GM18517 (cell line): ENCODE data around the gene TLL2.
A peak's percentile ranks its signal among the peaks of the same experiment; 100 is the strongest.

Experiments
- ATAC-seq: cut with Tn5 transposase; IDR thresholded peaks from one replicate; pipeline ENCODE4 v1.9.1; 2021; ENCODE audit warnings: mild to moderate bottlenecking, moderate library complexity; ENCODE audit not compliant: unreplicated experiment

The TLL2 gene

DNA sequence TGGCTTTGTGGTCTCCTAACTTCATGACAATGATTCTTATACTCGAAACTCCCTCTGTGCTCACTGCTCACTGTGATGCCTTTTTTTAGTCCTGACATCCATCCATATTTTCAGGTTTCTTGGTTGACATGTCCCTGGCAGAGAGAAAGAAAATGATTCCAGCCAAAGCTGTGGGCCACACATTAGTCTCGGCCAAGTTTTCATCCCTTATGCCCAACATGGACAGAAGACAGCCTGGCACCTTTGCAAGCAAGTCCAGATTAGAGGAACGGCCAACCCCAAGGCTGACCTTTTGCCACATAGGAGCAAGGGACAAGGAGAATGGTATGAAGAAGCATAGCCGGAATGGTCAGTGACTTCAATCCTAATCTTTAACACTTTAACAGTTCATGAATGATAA, 146.3 kb downstream of the TLL2 start:
- ATAC-seq, result no peak

DNA sequence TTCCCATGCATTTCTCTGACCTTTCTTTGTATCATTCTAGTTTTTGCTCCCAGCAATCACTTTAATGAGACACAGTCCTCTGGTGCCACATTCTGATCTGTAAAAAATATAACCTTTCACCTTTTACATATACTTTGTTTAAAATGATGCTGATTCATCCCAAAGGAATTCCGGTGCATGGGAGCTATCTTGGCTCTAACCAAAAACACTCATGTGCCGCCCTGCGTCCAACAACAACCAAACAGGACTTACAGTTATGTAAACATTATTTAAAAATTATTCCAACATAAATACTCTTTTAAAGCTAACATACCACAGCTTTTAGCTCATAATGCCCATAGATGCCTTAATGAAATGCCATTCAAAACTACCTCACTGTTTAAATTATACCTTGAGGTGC, 147.2 kb downstream of the TLL2 start:
- ATAC-seq, result no peak

DNA sequence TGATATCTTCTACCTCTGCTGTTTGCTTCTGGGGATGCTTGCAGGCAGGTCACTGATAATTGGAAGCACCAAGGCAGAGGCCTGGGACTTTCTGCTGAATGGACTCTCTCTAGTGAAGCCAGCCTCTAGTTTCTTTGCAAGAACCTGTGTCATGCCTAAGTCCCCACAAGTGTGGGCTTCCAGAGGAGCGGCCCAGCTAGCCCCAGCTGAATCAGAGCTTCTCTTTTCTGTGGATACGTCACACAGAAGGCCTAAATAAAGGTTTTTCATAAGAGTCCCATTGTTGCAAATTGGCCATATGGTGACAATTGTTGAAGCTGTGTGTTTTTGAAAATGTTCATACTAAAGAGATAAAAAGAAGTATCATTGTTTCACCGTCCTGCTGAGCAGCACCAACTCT, 148.2 kb downstream of the TLL2 start:
- no peak for ATAC-seq

DNA sequence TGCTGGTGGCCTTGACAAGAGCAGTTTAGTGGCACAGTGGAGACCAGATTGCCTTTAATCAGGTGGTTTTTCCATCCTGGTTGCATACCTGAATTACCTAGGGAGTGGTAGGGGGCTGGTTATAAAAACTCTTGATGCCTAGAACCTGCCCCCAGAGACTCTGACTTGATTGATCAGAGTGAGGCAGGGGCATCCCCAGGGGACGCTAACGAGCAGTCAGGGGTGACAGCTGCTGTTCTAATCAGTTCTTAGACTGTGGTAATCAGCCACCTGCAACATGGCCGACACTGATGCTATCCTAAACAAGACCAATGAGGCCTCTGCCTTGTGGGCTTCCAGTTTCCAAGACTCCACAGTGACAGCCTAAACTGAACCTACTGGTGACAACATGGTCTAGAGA, 153.0 kb downstream of the TLL2 start:
- no peak for ATAC-seq

DNA sequence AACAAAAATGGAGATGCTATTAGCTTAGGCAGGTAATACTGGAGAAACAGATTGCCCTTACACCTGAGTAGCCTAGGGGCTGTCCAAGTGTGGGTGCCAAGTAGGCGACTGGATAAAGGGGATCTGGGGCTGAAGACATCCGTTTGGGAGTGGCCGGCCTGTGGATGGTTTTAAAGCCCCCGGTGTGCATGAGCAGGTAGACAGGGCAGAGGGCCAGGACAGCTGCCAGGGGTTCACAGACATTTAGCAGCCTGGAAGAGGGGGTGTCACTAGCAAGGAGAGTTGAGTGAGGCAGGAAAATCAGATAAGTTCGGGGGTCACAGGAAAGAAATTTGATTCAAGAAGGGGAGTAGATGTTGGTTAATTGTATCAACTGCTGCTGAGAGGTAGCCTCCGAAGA, 153.4 kb downstream of the TLL2 start:
- no peak for ATAC-seq

DNA sequence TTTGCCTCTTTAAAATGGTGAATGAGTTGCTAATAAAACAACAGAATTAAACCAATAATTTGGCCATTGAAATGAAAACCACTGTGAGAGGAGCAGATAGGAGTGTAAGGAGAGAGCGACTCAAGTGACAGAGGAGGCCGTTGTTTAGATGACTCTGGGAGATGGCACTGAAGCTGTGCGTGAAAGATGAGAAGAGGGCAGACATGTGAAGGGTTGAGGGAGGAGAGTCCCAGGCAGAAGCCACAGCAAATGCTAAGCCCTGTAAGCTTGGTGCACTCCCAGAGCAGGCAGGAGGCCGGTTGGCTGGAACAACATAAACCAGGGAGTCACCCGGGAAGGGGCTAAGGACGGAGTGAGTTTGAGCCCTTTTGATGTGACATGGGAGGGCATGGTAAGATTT, 154.1 kb downstream of the TLL2 start:
- no peak for ATAC-seq

DNA sequence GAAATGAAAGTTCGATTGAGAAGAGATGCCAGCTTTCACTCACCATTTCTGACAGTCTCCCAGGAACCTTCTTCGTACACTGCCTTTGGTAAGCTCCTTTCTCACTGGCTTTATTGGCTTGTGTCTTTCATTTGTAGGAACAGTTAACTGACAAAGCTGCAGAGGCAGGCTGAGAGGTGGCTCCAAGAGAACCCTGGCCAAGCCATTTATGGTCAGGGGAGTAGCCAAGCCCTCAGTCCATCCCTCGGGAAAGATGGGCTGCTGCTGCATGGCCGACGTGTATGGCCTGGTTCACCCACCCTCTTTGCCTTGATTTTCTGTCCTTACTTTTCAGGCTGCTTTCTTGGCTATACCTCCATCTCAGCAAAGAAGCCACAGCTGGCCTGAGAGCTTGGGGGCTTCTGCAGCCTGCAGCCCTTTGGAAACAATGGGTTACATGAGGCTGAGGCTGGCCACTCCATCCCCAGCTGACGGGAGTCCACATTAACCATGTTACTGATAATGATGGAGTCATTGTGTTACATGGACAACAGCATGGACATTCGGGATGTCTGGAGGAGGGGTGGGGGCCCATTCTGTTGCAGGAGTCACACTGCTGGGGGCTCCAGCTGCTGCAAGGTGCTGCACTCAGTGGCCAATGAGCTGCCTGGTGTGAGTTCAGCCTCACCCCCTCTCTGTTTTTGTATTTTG, 154.7 kb downstream of the TLL2 start, which contains the start of gene OPALIN:
Gene OPALIN (minus strand): TSS at position 152 of the 690 bp plus-strand sequence. CDS start 106 bp downstream, at position 46.
- no peak for ATAC-seq

DNA sequence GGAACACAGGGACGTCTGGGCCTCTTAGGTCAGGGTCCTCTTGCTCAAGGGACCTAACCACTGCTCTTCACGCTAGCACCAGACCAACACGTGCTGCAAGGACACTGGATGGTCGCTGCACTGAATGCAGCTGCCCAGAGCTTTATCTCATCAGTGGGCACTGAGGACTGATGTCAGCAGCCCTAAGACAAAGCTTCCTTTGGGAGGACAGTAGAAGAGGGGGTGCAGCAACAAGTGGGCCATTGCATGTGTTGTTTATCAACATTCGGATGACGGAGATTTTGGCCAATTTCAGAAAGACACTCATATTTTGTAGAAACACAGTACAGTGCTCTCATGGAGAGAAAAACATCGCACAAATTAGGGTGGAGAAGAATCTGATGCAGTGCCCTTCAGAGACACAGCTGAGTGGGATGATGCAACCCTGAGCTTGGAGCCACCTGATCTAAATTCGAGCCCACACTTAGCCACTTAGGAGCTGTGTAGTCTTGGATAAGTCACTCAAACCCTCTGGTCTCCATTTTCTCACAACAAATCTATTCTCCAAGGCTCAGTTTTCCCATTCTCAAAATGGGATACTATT, 156.6 kb downstream of the TLL2 start:
- no peak for ATAC-seq

DNA sequence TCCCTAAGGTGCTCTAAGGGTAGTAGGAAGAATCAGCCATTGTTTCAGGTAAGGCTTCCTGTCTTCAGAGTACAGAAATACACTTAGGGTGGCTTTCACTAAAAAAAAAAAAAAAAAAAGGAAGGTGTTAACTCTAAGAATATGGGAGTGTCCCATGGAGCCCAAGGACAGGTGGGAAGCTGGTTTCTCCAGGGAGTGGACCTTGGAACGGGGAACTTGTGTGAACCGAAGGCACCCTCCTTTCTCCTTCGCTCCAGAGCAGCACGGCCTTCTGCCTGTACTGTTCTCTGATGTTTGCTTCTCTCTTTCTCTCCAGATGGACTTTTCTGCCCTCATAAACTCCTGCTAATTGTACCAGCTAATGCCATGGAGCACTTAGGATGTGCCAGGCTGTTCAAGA, 161.1 kb downstream of the TLL2 start:
- no peak for ATAC-seq

DNA sequence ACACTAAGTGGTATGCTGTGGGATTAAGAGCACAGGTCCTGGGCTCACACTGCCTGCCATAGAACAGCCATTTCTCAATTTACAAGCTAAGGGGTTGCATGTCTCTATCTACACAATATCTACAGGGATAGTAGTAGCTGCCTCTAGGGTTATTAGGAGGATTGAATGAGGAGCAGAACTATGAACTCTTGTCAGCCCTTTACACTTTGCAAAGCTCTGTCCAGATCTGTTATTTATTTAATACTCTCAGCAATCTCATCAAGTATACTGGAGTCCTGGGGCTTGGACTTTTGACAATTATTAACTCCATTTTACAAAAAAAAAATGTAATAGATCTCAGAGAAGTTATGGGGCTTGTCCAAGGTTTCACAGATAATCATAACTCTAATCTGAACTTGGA, 161.7 kb downstream of the TLL2 start:
- no peak for ATAC-seq

DNA sequence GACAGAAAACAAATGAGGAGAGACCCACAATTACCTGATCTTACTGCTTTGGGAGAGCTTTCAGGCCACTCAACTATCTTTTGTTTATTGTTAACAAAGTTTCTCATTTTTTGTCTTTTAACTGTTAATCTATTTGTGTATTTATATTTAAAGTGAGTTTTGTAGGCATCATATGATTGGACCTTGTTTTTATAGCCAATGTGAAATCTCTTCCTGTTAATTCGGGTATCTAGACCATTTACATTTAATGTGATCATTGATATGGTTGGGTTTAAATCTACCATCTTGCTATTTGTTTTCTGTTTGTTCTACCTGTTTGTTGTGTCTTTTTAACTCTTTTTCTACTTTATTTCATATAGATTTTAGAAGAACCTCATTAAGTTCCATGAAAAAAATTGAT, 167.4 kb downstream of the TLL2 start:
- ATAC-seq, result no peak

DNA sequence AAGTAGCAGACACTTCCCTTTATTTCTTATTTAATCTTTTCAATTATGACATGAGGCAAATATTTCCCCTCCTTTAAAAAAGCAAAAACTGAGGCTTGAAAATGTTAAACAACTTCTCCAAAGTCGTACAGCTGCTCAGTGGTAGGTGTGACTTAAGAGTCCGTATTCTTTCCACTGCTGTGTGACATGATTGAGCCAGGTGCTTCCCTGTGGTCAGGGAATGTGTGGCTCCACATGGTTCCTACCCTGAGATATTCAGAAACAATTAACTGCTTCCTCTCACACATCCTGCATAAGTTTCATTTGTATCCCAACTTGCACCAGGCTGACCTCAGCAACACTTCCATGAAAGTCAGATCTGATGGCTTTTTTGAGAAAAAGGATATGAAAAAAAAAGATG, 168.5 kb downstream of the TLL2 start:
- no peak for ATAC-seq

DNA sequence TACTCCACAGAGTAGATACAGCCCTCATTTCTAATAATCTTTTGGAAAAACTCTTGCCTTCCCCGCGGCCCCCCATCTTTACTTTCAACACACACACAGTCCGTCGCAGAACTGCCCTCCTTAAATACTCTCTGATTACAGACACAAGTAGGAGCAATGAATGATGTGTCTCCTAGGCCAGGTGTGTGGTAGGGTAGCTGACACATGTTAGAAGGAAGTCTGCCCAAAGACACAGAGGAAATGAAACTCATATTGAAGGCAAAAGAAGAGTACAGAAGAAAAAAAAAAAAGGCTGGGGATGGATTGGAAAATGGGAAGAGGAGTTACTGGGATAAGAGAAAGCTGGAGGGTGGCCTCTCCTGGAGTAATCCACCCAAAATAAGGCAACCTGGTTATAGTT, 169.5 kb downstream of the TLL2 start:
- no peak for ATAC-seq

DNA sequence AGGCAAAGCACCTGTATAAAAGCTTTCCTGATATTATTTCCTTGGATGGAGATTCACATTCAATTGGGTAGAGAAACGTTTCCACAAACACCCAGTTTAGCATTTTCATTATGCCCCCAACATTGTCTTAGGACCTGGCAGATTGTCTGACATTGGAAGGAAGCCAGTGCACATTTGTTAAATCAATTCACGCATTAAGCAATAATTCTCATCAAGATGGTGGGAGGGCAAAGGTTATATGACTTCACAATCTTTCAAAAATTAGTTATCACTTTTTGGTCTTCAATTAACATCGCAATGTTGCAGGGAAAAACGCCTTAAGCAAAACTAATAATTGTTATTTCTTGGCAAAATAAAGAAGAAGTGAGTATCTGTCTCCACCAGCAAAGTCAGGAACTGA, 171.3 kb downstream of the TLL2 start:
- ATAC-seq, result no peak

DNA sequence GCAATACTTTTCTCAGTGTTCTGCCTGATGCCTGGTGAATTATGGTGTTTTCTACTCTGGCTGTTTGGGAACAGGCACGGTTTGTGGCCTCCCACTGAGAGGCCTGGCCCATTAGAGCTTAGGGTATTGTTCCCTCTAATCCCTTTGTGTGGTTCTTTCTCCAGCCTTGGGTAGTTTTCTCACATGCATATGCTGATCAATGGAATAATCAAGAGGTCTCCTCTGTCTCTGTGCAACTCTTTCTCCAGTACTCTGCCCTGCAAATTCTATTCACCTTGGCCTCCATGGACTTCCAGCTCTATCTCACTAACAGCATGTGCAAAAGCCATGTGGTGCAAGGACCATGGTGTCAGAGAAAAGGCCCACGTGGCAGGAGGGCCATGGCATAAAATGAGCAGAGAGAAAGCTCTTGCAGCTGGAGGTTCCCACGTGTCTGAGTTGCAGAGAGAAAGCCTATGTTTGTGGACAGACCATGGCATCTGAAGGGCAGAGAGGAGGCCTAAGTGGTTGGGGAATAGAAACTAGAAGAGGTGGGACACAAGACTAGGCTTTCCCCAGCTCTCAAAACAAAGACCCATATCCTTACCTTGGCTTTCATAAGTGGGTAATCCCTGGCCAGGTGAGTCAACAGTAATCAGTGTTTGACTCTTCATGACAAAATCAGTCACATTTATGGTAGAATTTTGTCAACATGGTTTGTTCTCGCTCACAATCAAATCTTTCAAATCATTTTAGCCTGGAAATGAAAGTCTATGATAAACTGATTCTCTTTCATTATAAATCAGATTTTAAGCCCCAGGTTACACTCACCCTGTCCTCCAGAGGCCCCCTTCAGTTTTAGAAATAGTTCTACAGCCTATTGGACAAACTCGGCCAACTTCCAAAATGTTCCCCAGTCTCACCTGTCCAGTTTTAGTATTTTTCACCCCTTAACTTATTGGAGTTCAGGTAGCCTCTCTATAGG, 172.2 kb downstream of the TLL2 start:
- no peak for ATAC-seq

DNA sequence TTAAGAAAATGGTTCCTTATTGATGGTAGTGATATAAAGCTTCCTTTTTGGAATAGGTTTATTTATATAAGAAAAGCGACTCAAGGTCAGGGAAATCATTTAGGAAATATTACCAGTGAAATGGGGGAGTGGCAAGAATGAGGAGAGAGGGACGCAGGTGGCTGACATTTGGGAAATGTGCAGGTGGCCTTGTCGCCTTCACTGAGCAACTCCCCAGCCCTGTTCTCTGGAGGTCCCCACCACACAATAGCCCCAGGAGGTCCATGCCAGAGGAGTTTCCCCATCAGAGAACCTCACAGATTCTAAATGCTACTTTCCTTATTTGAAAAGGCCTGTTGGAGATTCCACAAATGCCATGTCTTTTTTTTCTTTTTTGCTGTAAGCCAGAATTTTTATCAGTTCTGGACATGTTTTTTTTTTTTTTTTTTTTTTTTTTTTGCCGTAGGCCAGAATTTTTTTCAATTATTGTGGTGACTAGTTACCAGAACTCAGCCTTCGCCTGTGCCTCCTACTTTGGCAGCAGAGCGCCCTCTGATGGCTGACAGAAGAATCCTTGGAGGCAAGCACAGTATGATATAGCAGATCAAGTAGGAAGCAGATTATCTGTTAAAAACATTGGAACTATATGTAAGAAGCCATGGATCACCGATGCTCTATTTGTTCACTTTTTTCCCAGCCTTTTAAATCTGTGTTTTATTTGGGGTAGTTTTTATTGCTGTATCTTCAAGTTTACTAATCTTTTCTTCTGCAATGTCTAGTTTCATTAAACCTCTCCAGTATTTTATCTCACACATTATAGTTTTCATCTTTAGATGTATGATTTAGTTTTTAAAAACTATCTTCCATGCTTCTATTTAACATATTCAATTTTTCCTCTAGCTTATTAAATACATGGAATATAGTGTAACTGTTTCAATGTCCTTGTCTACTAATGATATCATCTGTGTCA, 173.5 kb downstream of the TLL2 start:
- ATAC-seq, result peak; percentile 60

DNA sequence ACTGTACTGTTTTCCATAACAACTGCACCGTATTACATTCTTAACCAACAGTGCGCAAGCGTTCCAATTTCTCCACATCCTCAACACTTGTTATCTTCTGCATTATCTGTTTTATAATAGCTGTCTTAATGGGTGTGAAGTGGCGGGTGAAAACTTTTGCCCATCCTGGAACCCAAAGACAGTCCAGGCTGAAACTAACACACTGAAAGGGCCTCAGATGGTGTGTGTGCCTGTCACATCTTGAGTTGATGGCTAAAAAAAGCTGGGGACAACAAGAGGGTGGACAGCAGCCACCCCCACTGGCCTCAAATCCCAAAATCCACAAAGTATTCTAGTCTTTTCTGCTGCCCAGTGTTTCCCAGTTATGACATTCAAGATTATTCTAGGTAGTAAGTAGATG, 174.3 kb downstream of the TLL2 start:
- ATAC-seq, result no peak

DNA sequence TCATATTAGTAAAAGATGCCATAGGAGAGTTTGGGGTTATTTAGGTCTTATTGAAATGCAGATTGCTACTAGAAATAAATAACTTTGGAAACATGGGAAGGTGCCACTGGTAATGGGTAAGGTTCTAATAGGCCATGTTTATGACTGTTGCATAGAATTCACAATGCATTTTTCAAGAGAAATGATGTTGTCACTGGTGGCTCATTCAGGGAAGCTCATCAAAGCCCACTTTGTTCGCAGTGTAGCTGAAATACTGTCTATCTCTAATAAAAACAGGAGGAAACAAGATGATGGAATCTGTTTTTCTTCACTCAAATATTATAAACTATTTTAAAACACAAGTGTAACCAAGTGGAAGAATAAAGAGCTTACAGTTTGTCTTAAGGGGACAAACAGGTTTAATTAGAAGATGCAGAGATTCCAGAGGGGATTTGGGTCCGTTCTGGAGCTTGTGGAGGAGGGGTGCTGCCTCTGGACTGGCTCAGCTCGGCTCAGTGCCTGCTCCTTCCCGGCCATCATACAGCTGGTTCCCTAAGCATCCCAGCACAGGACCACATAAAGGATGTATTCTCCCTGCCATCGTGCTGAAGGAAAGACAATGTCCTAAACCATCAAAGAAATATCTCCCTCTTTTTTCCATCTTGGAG, 175.3 kb downstream of the TLL2 start:
- ATAC-seq, result no peak

DNA sequence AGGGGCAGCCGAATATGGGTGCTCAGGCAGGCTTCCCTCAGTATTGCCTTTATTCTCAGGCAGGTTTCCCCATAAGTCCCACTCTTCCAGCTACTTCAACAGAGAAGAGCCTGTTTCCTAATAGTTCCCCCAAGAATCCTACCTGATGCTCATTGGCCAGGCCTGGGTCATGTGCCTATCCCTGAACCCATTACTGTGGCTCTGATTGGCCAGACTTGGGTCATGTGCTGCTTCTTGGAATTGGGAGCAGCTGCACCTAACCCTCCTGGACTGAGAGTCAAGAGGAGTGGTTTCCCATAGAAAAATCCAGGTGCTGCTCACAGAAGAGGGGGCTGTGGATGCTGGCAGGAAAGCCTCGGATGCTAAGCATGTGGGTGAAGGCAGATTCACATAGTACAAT, 176.6 kb downstream of the TLL2 start:
- ATAC-seq, result no peak
